ENCODE data around the gene DBR1. TPM values are rescaled to one million over a fixed set of nuclear protein-coding genes. Genes with fewer than 3 reads are reported as not detected.
A peak's percentile ranks its signal among the peaks of the same experiment; 100 is the strongest.

DBR1 gene
- total and polyA plus RNA-seq, 2 of the 13 experiments (the other 11 are each of a cell fraction or from before 2014, with no cell fraction given): 6.4 to 16.7 TPM

DNA sequence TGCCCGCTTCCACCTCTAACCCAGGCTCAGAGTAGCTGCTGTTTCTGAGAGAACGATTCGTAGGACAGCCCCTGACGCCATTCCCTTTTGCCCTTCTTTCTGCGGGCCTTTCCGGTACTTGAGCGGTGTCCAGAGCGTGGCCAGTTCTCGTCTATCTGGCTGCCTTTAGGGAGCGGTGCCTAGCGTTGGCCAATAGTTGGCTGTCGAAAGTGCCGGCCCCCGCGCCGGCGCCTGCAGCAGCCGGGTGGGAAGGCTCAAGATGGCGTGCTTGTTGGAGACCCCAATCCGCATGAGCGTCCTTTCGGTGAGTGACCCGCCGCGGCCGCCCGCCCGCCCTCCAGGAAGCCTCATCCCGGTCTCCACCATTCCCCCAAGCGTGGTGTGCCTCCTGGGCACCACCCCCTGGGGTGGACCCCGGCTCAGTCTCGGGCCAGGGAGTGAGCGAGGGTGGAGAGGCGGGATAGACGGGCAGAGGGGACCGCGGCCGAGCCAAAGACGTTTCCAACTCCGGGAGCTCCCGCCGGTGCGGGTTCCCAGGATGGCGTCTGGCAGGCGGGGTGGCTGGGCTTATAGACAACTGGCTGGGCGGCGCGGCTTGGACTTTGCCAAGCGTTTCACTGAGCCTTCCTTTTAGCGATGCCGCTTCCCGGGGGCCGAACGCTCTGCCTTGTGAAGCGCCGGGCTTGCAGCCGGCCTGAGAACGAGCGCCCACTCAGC lies 12.7 kb upstream of the DBR1 start, which contains the start of gene ARMC8 (continued):
- TF ChIP-seq, protein P1, sequence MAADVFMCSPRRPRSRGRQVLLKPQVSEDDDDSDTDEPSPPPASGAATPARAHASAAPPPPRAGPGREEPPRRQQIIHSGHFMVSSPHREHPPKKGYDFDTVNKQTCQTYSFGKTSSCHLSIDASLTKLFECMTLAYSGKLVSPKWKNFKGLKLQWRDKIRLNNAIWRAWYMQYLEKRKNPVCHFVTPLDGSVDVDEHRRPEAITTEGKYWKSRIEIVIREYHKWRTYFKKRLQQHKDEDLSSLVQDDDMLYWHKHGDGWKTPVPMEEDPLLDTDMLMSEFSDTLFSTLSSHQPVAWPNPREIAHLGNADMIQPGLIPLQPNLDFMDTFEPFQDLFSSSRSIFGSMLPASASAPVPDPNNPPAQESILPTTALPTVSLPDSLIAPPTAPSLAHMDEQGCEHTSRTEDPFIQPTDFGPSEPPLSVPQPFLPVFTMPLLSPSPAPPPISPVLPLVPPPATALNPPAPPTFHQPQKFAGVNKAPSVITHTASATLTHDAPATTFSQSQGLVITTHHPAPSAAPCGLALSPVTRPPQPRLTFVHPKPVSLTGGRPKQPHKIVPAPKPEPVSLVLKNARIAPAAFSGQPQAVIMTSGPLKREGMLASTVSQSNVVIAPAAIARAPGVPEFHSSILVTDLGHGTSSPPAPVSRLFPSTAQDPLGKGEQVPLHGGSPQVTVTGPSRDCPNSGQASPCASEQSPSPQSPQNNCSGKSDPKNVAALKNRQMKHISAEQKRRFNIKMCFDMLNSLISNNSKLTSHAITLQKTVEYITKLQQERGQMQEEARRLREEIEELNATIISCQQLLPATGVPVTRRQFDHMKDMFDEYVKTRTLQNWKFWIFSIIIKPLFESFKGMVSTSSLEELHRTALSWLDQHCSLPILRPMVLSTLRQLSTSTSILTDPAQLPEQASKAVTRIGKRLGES (CRISPR knock-in tag; IDR thresholded peaks at IDR 0.05; ENCODE audit: borderline replicate concordance): no peak
- TF ChIP-seq ATF1 (CRISPR knock-in tag; IDR thresholded peaks at IDR 0.05) (peak; percentile 18; the same call in 1 of the 2 replicates), KAT7 (CRISPR knock-in tag; IDR thresholded peaks at IDR 0.05; ENCODE audit: borderline replicate concordance) (peak; percentile 89), MEIS1 (CRISPR knock-in tag; IDR thresholded peaks at IDR 0.05; ENCODE audit: borderline replicate concordance) (peak; percentile 69; the same call in 1 of the 2 replicates), PHF21A (CRISPR knock-in tag; IDR thresholded peaks at IDR 0.05) (0 out of 2 replicates have a peak, but pooled peaks have one; percentile 58), SP4 (CRISPR knock-in tag; IDR thresholded peaks at IDR 0.05) (peak; percentile 65; the same call in 1 of the 2 replicates), PHF5A (CRISPR knock-in tag; IDR thresholded peaks at IDR 0.05; ENCODE audit: low read depth, unreplicated experiment) (no peak), ZNF557 (CRISPR knock-in tag; IDR thresholded peaks at IDR 0.05) (no peak), ZNF251 (CRISPR knock-in tag; IDR thresholded peaks at IDR 0.05) (no peak), RFX3 (CRISPR knock-in tag; IDR thresholded peaks at IDR 0.05) (no peak), ZBTB7A (CRISPR knock-in tag; IDR thresholded peaks at IDR 0.05) (peak; percentile 83), JARID2 (CRISPR knock-in tag; IDR thresholded peaks at IDR 0.05; ENCODE audit: insufficient replicate concordance) (no peak), ZSCAN29 (CRISPR knock-in tag; conservative IDR thresholded peaks at IDR 0.05) (peak; percentile 54), ZFYVE20 (CRISPR knock-in tag; IDR thresholded peaks at IDR 0.05; ENCODE audit: borderline replicate concordance, low read depth) (no peak), TBP (CRISPR knock-in tag; IDR thresholded peaks at IDR 0.05) (no peak)
- TF ChIP-seq, protein P2, sequence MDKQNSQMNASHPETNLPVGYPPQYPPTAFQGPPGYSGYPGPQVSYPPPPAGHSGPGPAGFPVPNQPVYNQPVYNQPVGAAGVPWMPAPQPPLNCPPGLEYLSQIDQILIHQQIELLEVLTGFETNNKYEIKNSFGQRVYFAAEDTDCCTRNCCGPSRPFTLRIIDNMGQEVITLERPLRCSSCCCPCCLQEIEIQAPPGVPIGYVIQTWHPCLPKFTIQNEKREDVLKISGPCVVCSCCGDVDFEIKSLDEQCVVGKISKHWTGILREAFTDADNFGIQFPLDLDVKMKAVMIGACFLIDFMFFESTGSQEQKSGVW (CRISPR knock-in tag; IDR thresholded peaks at IDR 0.05; ENCODE audit: borderline replicate concordance): no peak
- TF ChIP-seq, protein P3, sequence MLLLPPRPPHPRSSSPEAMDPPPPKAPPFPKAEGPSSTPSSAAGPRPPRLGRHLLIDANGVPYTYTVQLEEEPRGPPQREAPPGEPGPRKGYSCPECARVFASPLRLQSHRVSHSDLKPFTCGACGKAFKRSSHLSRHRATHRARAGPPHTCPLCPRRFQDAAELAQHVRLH (CRISPR knock-in tag; IDR thresholded peaks at IDR 0.05; ENCODE audit: borderline replicate concordance, low read depth): peak; percentile 79; the same call in 1 of the 2 replicates
- TF ChIP-seq, protein P4, sequence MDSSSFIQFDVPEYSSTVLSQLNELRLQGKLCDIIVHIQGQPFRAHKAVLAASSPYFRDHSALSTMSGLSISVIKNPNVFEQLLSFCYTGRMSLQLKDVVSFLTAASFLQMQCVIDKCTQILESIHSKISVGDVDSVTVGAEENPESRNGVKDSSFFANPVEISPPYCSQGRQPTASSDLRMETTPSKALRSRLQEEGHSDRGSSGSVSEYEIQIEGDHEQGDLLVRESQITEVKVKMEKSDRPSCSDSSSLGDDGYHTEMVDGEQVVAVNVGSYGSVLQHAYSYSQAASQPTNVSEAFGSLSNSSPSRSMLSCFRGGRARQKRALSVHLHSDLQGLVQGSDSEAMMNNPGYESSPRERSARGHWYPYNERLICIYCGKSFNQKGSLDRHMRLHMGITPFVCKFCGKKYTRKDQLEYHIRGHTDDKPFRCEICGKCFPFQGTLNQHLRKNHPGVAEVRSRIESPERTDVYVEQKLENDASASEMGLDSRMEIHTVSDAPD (CRISPR knock-in tag; IDR thresholded peaks at IDR 0.05): peak; percentile 69
- TF ChIP-seq, protein P5, sequence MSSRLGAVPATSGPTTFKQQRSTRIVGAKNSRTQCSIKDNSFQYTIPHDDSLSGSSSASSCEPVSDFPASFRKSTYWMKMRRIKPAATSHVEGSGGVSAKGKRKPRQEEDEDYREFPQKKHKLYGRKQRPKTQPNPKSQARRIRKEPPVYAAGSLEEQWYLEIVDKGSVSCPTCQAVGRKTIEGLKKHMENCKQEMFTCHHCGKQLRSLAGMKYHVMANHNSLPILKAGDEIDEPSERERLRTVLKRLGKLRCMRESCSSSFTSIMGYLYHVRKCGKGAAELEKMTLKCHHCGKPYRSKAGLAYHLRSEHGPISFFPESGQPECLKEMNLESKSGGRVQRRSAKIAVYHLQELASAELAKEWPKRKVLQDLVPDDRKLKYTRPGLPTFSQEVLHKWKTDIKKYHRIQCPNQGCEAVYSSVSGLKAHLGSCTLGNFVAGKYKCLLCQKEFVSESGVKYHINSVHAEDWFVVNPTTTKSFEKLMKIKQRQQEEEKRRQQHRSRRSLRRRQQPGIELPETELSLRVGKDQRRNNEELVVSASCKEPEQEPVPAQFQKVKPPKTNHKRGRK (CRISPR knock-in tag; IDR thresholded peaks at IDR 0.05): no peak
- TF ChIP-seq, protein P6, sequence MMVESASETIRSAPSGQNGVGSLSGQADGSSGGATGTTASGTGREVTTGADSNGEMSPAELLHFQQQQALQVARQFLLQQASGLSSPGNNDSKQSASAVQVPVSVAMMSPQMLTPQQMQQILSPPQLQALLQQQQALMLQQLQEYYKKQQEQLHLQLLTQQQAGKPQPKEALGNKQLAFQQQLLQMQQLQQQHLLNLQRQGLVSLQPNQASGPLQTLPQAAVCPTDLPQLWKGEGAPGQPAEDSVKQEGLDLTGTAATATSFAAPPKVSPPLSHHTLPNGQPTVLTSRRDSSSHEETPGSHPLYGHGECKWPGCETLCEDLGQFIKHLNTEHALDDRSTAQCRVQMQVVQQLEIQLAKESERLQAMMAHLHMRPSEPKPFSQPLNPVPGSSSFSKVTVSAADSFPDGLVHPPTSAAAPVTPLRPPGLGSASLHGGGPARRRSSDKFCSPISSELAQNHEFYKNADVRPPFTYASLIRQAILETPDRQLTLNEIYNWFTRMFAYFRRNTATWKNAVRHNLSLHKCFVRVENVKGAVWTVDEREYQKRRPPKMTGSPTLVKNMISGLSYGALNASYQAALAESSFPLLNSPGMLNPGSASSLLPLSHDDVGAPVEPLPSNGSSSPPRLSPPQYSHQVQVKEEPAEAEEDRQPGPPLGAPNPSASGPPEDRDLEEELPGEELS (CRISPR knock-in tag; IDR thresholded peaks at IDR 0.05): no peak
